A549 treated with dexamethasone at 1 μM for 4 hours (cell line): ENCODE data around the gene SFXN4. TPM values are rescaled to one million over a fixed set of nuclear protein-coding genes. Genes with fewer than 3 reads are reported as not detected.

Experiments
- total RNA-seq: library from RNA; stranded (reverse); fragments of 200-300 nt; extraction: Qiagen RNA extraction; gene quantifications from 5 replicates; pipeline ENCODE4 v1.2.3, GENCODE V29; 2022

Gene SFXN4
- total RNA-seq = 41.2 to 45.0 TPM (median 44.2 TPM) in 5 replicates

GRCh38 chr10:119165171-119166117 is at the start of gene SFXN4:
Gene SFXN4, minus strand, starts transcription at chr10:119165714. Its CDS starts 67 bp downstream, at chr10:119165647.

GRCh38 chr10:119207366-119207666 is 41.8 kb upstream of the SFXN4 start, which contains the start of gene GRK5:
Gene GRK5, plus strand, starts transcription at chr10:119207571. Its CDS starts 347 bp downstream, at chr10:119207918.

GRCh38 chr10:119178372-119179119 is 13.0 kb upstream of the SFXN4 start, which contains the start of gene PRDX3:
Gene PRDX3, minus strand, starts transcription at chr10:119178812. Its CDS starts 22 bp downstream, at chr10:119178790.

GRCh38 chr10:119103903-119104653 is 61.4 kb downstream of the SFXN4 start, which contains the start of gene DENND10:
Gene DENND10, plus strand, starts transcription at chr10:119104113. Its CDS starts 30 bp downstream, at chr10:119104143.

Other genes starting within 250 kb of the SFXN4 start
- gene NANOS1, start 136.0 kb downstream of the SFXN4 start, total RNA-seq = 2.4 to 3.6 TPM (median 3.4 TPM) in 5 replicates
- 128 to 177 TPM (median 166 TPM) in 5 replicates for gene EIF3A, start 84.9 kb downstream of the SFXN4 start, total RNA-seq
- gene DENND10, start 61.6 kb downstream of the SFXN4 start, total RNA-seq = 48.6 to 55.1 TPM (median 53.7 TPM) in 5 replicates
- gene PRDX3, start 13.1 kb upstream of the SFXN4 start, total RNA-seq = 247 to 292 TPM (median 279 TPM) in 5 replicates
- 8.3 to 11.5 TPM (median 10.6 TPM) in 5 replicates for gene GRK5, start 41.9 kb upstream of the SFXN4 start, total RNA-seq